Astrocyte (in vitro differentiated cells and primary cell): Measurements from ENCODE around the gene APBA2. TPM values are rescaled to one million over a fixed set of nuclear protein-coding genes. Genes with fewer than 3 reads are reported as not detected.
"Not testable (repeated sequence)": the region's sequence is repeated elsewhere in the genome, so short reads cannot be mapped to it uniquely, and the experiment has no call there.

ENCODE experiments used
- DNase-seq: peaks from one replicate; pipeline ENCODE4 v3.0.0-alpha.2; 2010; ENCODE audit warnings: low read depth
- FAIRE-seq: peaks from 2 replicates; lab custom pipeline; 2011; peaks lifted over from hg19 to GRCh38; lab: Jason Lieb, UNC
- H2AFZ ChIP-seq: 2 replicates; pipeline ENCODE4 v1.6.0; 2012; ENCODE audit warnings: low read depth, low read length, inconsistent platforms
- H3K27ac ChIP-seq: 2 replicates; pipeline ENCODE4 v1.5.1; 2011; ENCODE audit warnings: low read depth, low read length, inconsistent platforms
- H3K27me3 ChIP-seq: 2 replicates; pipeline ENCODE4 v1.6.0; 2011; ENCODE audit warnings: low read length, inconsistent platforms; ENCODE audit not compliant: insufficient read depth
- H3K36me3 ChIP-seq: 2 replicates; pipeline ENCODE4 v1.5.1; 2011; ENCODE audit warnings: low read length, inconsistent platforms; ENCODE audit not compliant: insufficient read depth
- H3K4me1 ChIP-seq: 2 replicates; pipeline ENCODE4 v1.5.1; 2011; ENCODE audit warnings: low read length, inconsistent platforms; ENCODE audit not compliant: insufficient read depth
- H3K4me2 ChIP-seq: 2 replicates; pipeline ENCODE4 v1.6.0; 2012; ENCODE audit warnings: low read length, inconsistent platforms
- H3K4me3 ChIP-seq: 2 replicates; pipeline ENCODE4 v1.5.1; 2011; ENCODE audit warnings: low read depth, mild to moderate bottlenecking, low read length, inconsistent platforms; ENCODE audit not compliant: insufficient read depth
- H3K79me2 ChIP-seq: 2 replicates; pipeline ENCODE4 v1.6.0; 2012; ENCODE audit warnings: mild to moderate bottlenecking, low read length, inconsistent platforms; ENCODE audit not compliant: insufficient read depth
- H3K9ac ChIP-seq: 2 replicates; pipeline ENCODE4 v1.6.0; 2012; ENCODE audit warnings: mild to moderate bottlenecking, low read length, inconsistent platforms
- H3K9me3 ChIP-seq: 2 replicates; pipeline ENCODE4 v1.5.1; 2012; ENCODE audit warnings: low read depth, mild to moderate bottlenecking, low read length, inconsistent platforms; ENCODE audit not compliant: insufficient read depth
- H4K20me1 ChIP-seq: 2 replicates; pipeline ENCODE4 v1.6.0; 2012; ENCODE audit warnings: low read length, inconsistent platforms; ENCODE audit not compliant: insufficient read depth
- H3K27ac Mint-ChIP-seq: one replicate; pipeline ENCODE4 v1.8.0; 2021; ENCODE audit warnings: mild to moderate bottlenecking, mixed read lengths; ENCODE audit not compliant: unreplicated experiment
- H3K27me3 Mint-ChIP-seq: one replicate; pipeline ENCODE4 v1.8.0; 2021; ENCODE audit warnings: low read depth, mixed read lengths; ENCODE audit not compliant: unreplicated experiment
- H3K36me3 Mint-ChIP-seq: one replicate; pipeline ENCODE4 v1.8.0; 2021; ENCODE audit warnings: low read depth, mixed read lengths; ENCODE audit not compliant: unreplicated experiment
- H3K4me1 Mint-ChIP-seq: one replicate; pipeline ENCODE4 v1.8.0; 2021; ENCODE audit warnings: low read depth, mixed read lengths; ENCODE audit not compliant: unreplicated experiment
- H3K4me3 Mint-ChIP-seq: one replicate; pipeline ENCODE4 v1.8.0; 2021; ENCODE audit warnings: mild to moderate bottlenecking, moderate library complexity, mixed read lengths; ENCODE audit not compliant: unreplicated experiment
- H3K9me3 Mint-ChIP-seq: one replicate; pipeline ENCODE4 v1.8.0; 2021; ENCODE audit warnings: mild to moderate bottlenecking, mixed read lengths; ENCODE audit not compliant: unreplicated experiment
- EZH2 ChIP-seq: IDR thresholded peaks from 2 replicates; pipeline ENCODE4 v1.6.1; 2012; ENCODE audit warnings: mild to moderate bottlenecking, low read length, inconsistent platforms; ENCODE audit not compliant: insufficient read depth
- total RNA-seq: library from RNA; stranded (reverse); gene quantifications from 2 replicates; pipeline ENCODE4 v1.2.1, GENCODE V29; 2021
- TF ChIP-seq, protein P1 (sequence below): IDR thresholded peaks from 2 replicates; pipeline ENCODE4 v1.5.1; 2011; ENCODE audit warnings: low read depth, mild to moderate bottlenecking, inconsistent platforms, low read length, moderate library complexity; ENCODE audit not compliant: insufficient read depth

Gene APBA2
- total RNA-seq, 1 donor from 2014 or later: 15.2 TPM

GRCh38 chr15:28854578-28854977 is 31.2 kb upstream of the APBA2 start:
- H3K9ac ChIP-seq, H2AFZ ChIP-seq, H3K4me1 ChIP-seq, H3K27me3 Mint-ChIP-seq, H3K4me2 ChIP-seq, H3K79me2 ChIP-seq, FAIRE-seq, H3K4me3 ChIP-seq, H3K27ac ChIP-seq, H3K36me3 Mint-ChIP-seq, H3K9me3 ChIP-seq, H4K20me1 ChIP-seq, H3K27ac Mint-ChIP-seq, H3K9me3 Mint-ChIP-seq, H3K4me1 Mint-ChIP-seq, H3K27me3 ChIP-seq, DNase-seq, H3K36me3 ChIP-seq, H3K4me3 Mint-ChIP-seq: not testable (repeated sequence)

- Mint-ChIP-seq H3K9me3 (peaks cover 2% of the 10 kb centered on the region), H3K4me3 (no peak overlapping the region), H3K27me3 (no peaks in the 10 kb centered on the region), H3K4me1 (no peaks in the 10 kb centered on the region), H3K27ac (no peak overlapping the region), H3K36me3 (peaks cover 2% of the 10 kb centered on the region)
- no peak for TF ChIP-seq EZH2
- Histone ChIP-seq H3K36me3 (no peaks in the 10 kb centered on the region), H3K4me3 (no peak overlapping the region), H3K27ac (no peak overlapping the region), H4K20me1 (no peaks in the 10 kb centered on the region), H2AFZ (no peak overlapping the region), H3K27me3 (no peaks in the 10 kb centered on the region), H3K4me2 (no peak overlapping the region), H3K4me1 (no peaks in the 10 kb centered on the region), H3K9ac (no peak overlapping the region), H3K79me2 (no peaks in the 10 kb centered on the region), H3K9me3 (no peaks in the 10 kb centered on the region)
- FAIRE-seq (no peak), DNase-seq (no peak)
These were observed 24.7 kb upstream of the APBA2 start for GRCh38 chr15:28861031-28861534.

GRCh38 chr15:28861589-28862293 is 24.0 kb upstream of the APBA2 start:
- not testable (repeated sequence) for H3K9me3 ChIP-seq, H3K4me1 ChIP-seq, H3K27ac Mint-ChIP-seq, H3K36me3 Mint-ChIP-seq, H3K4me3 Mint-ChIP-seq, FAIRE-seq, DNase-seq, H3K4me1 Mint-ChIP-seq, H3K9ac ChIP-seq, H3K4me3 ChIP-seq, H3K79me2 ChIP-seq, H3K27me3 Mint-ChIP-seq, H3K36me3 ChIP-seq, H3K9me3 Mint-ChIP-seq, H3K27ac ChIP-seq, H3K4me2 ChIP-seq, H4K20me1 ChIP-seq, H2AFZ ChIP-seq, H3K27me3 ChIP-seq

DNA sequence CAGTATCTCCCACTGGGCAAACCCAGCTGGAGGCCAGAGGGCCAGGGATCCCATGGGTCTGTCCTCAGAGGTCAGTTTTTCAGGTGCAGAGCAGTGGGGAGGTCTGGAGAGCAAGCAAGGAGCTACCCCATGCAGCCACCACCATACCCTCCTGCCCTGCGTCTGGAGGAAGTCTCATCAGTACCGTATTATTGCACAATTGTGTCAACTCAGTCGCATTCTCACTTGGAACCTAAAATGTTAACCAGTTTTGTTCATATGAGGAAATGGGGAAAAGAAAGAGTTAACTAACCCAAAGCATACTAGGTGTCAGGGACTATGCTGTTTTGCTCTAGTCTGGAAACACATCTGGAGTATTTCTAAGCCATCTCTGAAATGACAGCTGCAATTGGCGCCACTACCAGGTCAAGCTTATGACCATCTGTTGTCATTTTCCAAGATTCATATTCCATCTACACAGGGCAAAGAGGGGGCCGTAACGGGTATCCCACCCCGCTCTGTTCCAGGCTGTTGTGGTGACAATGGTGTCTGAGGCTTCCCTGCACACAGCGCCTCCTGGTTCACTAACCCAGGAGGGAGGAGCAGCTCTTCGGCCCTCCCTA is 16.9 kb upstream of the APBA2 start:
- Mint-ChIP-seq H3K27ac (no peak overlapping the region), H3K4me3 (no peak overlapping the region), H3K4me1 (no peaks in the 10 kb centered on the region), H3K27me3 (peaks cover 2% of the 10 kb centered on the region), H3K36me3 (peaks cover 3% of the 10 kb centered on the region), H3K9me3 (peaks cover 15% of the 10 kb centered on the region)
- no peak overlapping the region for H3K4me3 ChIP-seq
- H4K20me1 ChIP-seq: no peaks in the 10 kb centered on the region
- H3K9ac ChIP-seq: no peak overlapping the region
- H3K27me3 ChIP-seq: no peaks in the 10 kb centered on the region
- no peak overlapping the region for H3K4me2 ChIP-seq
- FAIRE-seq (no peak), DNase-seq (no peak)
- no peak overlapping the region for H3K27ac ChIP-seq
- TF ChIP-seq EZH2: no peak
- TF ChIP-seq, protein P1, sequence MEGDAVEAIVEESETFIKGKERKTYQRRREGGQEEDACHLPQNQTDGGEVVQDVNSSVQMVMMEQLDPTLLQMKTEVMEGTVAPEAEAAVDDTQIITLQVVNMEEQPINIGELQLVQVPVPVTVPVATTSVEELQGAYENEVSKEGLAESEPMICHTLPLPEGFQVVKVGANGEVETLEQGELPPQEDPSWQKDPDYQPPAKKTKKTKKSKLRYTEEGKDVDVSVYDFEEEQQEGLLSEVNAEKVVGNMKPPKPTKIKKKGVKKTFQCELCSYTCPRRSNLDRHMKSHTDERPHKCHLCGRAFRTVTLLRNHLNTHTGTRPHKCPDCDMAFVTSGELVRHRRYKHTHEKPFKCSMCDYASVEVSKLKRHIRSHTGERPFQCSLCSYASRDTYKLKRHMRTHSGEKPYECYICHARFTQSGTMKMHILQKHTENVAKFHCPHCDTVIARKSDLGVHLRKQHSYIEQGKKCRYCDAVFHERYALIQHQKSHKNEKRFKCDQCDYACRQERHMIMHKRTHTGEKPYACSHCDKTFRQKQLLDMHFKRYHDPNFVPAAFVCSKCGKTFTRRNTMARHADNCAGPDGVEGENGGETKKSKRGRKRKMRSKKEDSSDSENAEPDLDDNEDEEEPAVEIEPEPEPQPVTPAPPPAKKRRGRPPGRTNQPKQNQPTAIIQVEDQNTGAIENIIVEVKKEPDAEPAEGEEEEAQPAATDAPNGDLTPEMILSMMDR: no peak
- H2AFZ ChIP-seq: no peak overlapping the region
- H3K9me3 ChIP-seq: no peaks in the 10 kb centered on the region
- no peaks in the 10 kb centered on the region for H3K36me3 ChIP-seq
- H3K4me1 ChIP-seq: no peaks in the 10 kb centered on the region
- H3K79me2 ChIP-seq: no peaks in the 10 kb centered on the region
